ENCODE measurements around the gene NXPH4.
A peak's percentile ranks its signal among the peaks of the same experiment; 100 is the strongest.

The NXPH4 gene

GRCh38 chr12:57219993-57220754 lies 3.6 kb downstream of the NXPH4 start:
- DNase-seq, result no peak

DNA sequence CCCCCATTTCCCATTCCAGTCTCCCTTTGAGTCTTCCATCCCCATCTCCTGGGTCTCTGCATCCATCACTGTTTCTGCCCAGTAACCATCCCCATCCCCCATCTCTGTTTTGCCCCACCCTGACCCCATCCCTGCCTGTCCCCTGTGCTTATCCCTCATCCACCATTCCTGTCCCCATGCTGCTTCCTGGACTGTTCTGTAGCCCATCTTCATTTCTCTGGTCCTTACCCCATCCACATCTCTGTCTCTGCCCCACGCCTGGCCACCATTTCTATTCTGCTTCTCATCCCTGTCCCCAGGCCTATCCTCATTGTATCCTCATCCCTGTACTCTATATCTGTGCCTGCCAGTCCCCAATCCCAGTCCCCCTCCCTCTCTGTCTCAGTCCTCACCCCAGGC lies 4.2 kb downstream of the NXPH4 start:
- DNase-seq, result no peak

GRCh38 chr12:57221169-57221917 lies 4.7 kb downstream of the NXPH4 start:
- no peak for DNase-seq

GRCh38 chr12:57222286-57223190 lies 5.9 kb downstream of the NXPH4 start:
- DNase-seq, result no peak

- no peak for DNase-seq
Measured at GRCh38 chr12:57223191-57224165, 6.9 kb downstream of the NXPH4 start.

GRCh38 chr12:57224278-57224972 lies 7.8 kb downstream of the NXPH4 start:
- no peak for DNase-seq

- DNase-seq, result no peak
Measured at GRCh38 chr12:57224973-57225679, 8.5 kb downstream of the NXPH4 start.

GRCh38 chr12:57225680-57226210 lies 9.2 kb downstream of the NXPH4 start:
- DNase-seq, result no peak

- no peak for DNase-seq
Measured at GRCh38 chr12:57226588-57227314, 10.2 kb downstream of the NXPH4 start.

DNA sequence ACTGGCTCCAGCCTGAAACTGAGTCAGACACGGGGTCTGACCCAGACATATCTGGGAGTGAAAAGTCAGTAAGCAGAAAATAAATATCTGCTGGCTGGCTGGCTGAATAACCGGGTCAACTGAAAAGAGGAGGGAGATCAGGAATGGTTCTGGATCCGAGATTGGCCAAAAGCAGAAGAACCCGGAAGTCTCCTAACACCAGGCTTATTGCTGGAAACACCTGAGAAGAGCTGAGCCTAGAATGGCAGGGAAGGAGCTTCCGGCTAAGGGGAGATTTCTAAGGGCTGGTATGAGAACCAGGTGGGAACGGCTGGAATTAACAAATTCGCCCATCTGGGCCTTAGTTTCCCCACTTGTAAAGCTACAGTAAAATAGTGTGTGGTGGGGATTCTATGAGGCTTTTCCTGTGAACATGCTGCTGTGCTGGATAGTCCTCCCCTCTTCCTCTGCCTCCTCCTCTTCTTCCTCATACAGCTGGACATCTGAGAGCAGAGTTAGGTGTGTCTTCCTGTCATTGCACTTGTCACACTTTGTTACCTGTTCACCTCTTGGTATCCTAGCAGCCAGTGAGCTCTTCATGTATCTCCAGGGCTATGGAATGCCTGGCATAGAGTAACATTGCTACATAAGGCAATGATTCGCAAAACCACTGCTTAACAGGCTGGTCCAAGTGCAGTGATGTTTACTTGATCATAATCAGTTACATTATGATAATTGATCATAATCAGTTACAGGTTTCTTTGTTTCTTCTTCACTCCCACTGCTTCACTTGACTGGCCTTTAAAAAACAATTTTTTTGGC lies 10.9 kb downstream of the NXPH4 start:
- DNase-seq, result no peak

DNA sequence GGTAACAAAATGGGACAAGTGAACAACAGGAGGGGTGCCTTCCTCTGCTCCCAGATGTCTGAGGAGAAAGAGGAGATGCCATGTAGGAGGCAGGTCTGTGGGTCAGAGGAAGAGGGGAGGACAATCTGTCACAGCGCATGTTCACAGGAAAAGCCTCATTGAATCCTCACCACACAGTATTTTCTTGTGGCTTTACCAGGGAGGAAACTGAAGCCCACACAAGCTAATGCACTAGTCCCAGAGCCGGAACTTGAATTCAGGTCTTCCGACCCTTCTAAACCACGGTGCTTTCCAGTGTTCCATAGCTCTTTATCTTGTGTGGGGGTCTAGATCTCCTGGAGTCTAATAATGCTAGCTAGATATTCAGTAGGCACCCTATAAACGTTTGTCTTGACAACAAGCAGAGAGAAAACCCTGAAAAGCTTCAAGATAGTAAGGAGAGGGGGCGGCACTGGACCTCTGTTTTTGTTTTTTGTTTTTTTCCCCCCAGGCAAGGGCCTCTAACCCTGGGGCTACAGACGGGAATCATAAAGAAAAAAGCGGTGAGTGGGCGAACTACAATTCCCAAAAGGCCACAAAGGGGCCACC lies 12.5 kb downstream of the NXPH4 start:
- DNase-seq, result no peak

DNA sequence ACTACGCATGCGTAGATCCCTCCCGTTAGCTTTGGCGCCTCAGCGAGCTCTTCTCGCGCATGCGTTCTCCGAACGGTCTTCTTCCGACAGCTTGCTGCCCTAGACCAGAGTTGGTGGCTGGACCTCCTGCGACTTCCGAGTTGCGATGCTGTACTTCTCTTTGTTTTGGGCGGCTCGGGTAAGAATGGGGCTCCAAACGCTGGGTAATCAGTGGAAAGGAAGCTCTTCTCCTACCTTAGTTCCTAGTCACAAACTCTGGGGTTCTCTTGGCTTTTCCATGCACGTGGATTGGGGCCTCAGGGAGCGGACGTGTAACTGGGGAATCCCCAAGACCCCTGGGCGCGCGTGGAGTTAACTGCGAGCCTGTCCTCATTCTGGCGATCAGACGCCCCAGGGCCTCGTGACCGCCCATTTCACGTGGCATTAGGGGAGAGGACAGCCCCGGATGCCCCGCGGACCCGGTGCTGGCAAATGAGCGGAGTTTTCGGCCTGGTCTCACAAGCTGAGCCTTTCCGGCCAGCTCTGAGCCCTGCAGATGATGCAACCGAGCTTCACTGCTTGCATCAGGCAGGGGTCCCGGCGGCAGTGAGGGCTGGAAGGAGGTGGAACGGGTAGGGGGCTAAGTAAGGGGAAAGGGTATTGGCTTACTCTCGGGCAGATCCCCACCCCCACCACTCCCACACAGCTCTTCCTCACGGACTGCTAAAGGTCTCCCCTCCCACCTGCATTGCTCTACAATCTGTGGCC lies 13.2 kb downstream of the NXPH4 start, which contains the start of gene SHMT2:
SHMT2 (plus strand) TSS at position 78 of the 747 bp plus-strand sequence; CDS start at position 146, 68 bp downstream.
- peak; percentile 90 for DNase-seq

DNA sequence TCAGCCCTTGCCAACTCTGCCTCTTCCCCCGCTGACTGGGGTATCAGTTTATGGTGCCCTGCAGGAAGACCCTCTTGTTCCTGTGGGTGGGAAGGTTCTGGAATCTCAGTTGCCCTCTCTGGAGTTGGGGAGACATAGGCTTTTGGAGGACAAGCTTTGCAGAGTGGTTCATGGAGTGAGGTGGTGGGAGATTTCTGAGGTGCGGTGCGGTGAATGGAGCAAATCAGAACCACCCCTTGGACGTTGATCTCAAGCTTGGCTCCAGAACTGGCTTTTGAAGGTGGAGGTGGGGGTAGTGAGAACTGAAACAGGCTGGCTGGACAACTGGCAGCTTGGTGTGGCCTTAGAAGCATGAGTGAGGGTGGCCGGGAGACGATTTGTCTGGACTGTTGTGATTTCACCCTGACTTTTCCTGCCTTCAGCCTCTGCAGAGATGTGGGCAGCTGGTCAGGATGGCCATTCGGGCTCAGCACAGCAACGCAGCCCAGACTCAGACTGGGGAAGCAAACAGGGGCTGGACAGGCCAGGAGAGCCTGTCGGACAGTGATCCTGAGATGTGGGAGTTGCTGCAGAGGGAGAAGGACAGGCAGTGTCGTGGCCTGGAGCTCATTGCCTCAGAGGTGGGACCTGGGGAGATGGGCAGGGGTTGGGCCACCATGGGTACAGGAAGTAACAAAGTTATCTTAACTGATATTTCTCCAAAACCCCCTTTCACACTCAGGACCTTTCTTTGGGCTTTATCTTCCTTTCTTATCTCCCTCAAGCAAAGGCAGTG lies 14.0 kb downstream of the NXPH4 start:
- DNase-seq, result no peak

DNA sequence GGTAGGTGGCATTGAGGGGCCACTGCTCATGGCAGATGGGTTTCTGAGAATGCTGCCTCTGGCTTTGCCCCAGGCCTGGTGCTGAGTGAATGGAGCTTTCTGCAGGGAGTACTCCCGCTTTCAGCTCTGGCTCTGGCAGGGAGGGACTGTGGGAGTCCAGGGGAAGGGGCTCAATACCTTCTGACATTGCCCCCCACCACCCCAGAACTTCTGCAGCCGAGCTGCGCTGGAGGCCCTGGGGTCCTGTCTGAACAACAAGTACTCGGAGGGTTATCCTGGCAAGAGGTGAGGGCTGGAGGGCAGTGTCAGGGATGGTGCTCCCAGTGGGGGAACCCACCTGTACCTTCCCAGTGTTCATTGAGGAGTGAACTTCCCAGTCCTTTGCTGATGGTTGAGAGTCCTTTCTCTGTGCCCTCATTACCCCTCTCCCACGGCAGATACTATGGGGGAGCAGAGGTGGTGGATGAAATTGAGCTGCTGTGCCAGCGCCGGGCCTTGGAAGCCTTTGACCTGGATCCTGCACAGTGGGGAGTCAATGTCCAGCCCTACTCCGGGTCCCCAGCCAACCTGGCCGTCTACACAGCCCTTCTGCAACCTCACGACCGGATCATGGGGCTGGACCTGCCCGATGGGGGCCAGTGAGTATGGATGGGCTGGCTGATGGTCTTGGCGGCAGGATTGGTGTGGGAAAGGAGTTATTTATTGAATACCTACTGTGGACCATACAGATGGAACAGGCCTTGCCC lies 14.9 kb downstream of the NXPH4 start:
- no peak for DNase-seq

GRCh38 chr12:57232156-57232756 lies 15.7 kb downstream of the NXPH4 start:
- DNase-seq, result no peak

All from NCI-H1092 treated with DMSO at 0.1 percent for 48 hours (cell line).